Peyer's patch (tissue), 4 donors: ENCODE data around the gene PHC3.

Source experiments
- POLR2A ChIP-seq, 2 donors: fragments of 450-650 bp; IDR thresholded peaks; one replicate each; pipeline ENCODE4 v1.5.1; 2017; ENCODE audit warnings: antibody characterized with exemption in 2 of 2, mild to moderate bottlenecking in 2 of 2, moderate library complexity in 2 of 2
- TF ChIP-seq, protein P1 (sequence below), 6 experiments: fragments of 450-650 bp in 4 of 6; fragments of 200-600 bp in 2 of 6; sonication (generic) in 1 of 6; IDR thresholded peaks; one replicate each; pipeline ENCODE4 v1.5.1; 2017 to 2019; ENCODE audit warnings: antibody characterized with exemption in 6 of 6, mild to moderate bottlenecking in 3 of 6, moderate library complexity in 1 of 6

DNA sequence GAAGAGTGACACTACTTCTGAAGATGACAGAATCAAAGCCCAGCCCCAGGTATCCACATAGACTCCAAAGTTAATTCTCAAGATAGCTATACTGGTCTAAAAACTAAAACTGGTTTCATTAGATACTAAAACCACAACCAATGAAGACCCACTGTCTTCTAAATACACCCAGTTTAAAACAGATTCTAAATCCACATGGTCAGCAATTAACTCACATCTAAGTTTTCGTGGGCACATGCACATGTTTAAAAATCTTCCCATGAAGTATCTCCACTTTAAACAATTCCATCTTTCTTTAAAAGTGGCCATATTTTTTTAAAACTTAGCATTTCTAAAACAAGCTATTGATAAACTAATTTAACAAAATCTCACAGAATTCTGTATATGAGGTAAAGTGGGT, 80.6 kb downstream of the PHC3 start:
- TF ChIP-seq, protein P1, sequence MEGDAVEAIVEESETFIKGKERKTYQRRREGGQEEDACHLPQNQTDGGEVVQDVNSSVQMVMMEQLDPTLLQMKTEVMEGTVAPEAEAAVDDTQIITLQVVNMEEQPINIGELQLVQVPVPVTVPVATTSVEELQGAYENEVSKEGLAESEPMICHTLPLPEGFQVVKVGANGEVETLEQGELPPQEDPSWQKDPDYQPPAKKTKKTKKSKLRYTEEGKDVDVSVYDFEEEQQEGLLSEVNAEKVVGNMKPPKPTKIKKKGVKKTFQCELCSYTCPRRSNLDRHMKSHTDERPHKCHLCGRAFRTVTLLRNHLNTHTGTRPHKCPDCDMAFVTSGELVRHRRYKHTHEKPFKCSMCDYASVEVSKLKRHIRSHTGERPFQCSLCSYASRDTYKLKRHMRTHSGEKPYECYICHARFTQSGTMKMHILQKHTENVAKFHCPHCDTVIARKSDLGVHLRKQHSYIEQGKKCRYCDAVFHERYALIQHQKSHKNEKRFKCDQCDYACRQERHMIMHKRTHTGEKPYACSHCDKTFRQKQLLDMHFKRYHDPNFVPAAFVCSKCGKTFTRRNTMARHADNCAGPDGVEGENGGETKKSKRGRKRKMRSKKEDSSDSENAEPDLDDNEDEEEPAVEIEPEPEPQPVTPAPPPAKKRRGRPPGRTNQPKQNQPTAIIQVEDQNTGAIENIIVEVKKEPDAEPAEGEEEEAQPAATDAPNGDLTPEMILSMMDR (IDR thresholded peaks at IDR 0.05) = no peak
- no peak for TF ChIP-seq POLR2A (IDR thresholded peaks at IDR 0.05)
